HG03520 (cell line): ENCODE measurements around the gene KANK4.
"Not testable (repeated sequence)": the region's sequence is repeated elsewhere in the genome, so short reads cannot be mapped to it uniquely, and the experiment has no call there.

ENCODE experiments used
- ATAC-seq: cut with Tn5 transposase; IDR thresholded peaks from one replicate; pipeline ENCODE4 v1.9.1; 2021; ENCODE audit warnings: mild to moderate bottlenecking, moderate library complexity; ENCODE audit not compliant: unreplicated experiment

KANK4 gene

GRCh38 chr1:62241371-62242131 lies 77.7 kb downstream of the KANK4 start:
- no peak for ATAC-seq

- no peak for ATAC-seq
Observed at GRCh38 chr1:62240651-62241370, 78.4 kb downstream of the KANK4 start.

GRCh38 chr1:62239652-62240403 lies 79.4 kb downstream of the KANK4 start:
- not testable (repeated sequence) for ATAC-seq

- no peak for ATAC-seq
Observed at GRCh38 chr1:62238507-62238906, 80.7 kb downstream of the KANK4 start.

GRCh38 chr1:62237950-62238374 lies 81.3 kb downstream of the KANK4 start:
- no peak for ATAC-seq

GRCh38 chr1:62237361-62237760 lies 81.9 kb downstream of the KANK4 start:
- ATAC-seq = no peak

- no peak for ATAC-seq
Observed at GRCh38 chr1:62235576-62235975, 83.7 kb downstream of the KANK4 start.

- ATAC-seq = no peak
Observed at GRCh38 chr1:62234688-62235087, 84.5 kb downstream of the KANK4 start.

GRCh38 chr1:62233926-62234450 lies 85.2 kb downstream of the KANK4 start:
- ATAC-seq = no peak

GRCh38 chr1:62232871-62233278 lies 86.4 kb downstream of the KANK4 start:
- ATAC-seq = no peak

- ATAC-seq = no peak
Observed at GRCh38 chr1:62230718-62231117, 88.5 kb downstream of the KANK4 start.

GRCh38 chr1:62229932-62230331 lies 89.3 kb downstream of the KANK4 start:
- ATAC-seq = no peak

- no peak for ATAC-seq
Observed at GRCh38 chr1:62229468-62229867, 89.8 kb downstream of the KANK4 start.

- ATAC-seq = no peak
Observed at GRCh38 chr1:62228883-62229187, 90.4 kb downstream of the KANK4 start.

GRCh38 chr1:62228136-62228882 lies 90.9 kb downstream of the KANK4 start:
- no peak for ATAC-seq

- ATAC-seq = no peak
Observed at GRCh38 chr1:62227496-62227895, 91.7 kb downstream of the KANK4 start.

GRCh38 chr1:62224182-62224581 lies 95.1 kb downstream of the KANK4 start:
- ATAC-seq = no peak

- no peak for ATAC-seq
Observed at GRCh38 chr1:62222321-62222720, 96.9 kb downstream of the KANK4 start.

- ATAC-seq = no peak
Observed at GRCh38 chr1:62221171-62221570, 98.1 kb downstream of the KANK4 start.

- ATAC-seq = not testable (repeated sequence)
Observed at GRCh38 chr1:62220456-62220855, 98.8 kb downstream of the KANK4 start.

GRCh38 chr1:62218604-62219003 lies 100.6 kb downstream of the KANK4 start:
- ATAC-seq = no peak
